Naive B cell (primary cell): ENCODE measurements around the gene ZNF467. TPM values are rescaled to one million over a fixed set of nuclear protein-coding genes. Genes with fewer than 3 reads are reported as not detected.
A peak's percentile ranks its signal among the peaks of the same experiment; 100 is the strongest.

Experiments
- ATAC-seq, 2 donors: fragments of 150-1000 bp; cut with Tn5 transposase; 2 replicates each; pipeline ENCODE4 v1.10.0; 2021; ENCODE audit warnings: low read depth in 2 of 2, mild to moderate bottlenecking in 2 of 2, moderate library complexity in 2 of 2
- DNase-seq: peaks from one replicate; pipeline ENCODE4 v3.0.0; 2022
- H3K27ac Mint-ChIP-seq, 6 donors: one replicate each; pipeline ENCODE4 v1.8.0; 2020 to 2022; ENCODE audit warnings: mild to moderate bottlenecking in 6 of 6, mixed read lengths in 6 of 6, moderate library complexity in 5 of 6, inconsistent platforms in 2 of 6
- H3K27me3 Mint-ChIP-seq, 3 donors: one replicate each; pipeline ENCODE4 v1.8.0; 2021 to 2022; ENCODE audit warnings: mixed read lengths in 3 of 3, mild to moderate bottlenecking in 1 of 3
- H3K36me3 Mint-ChIP-seq, 2 donors: one replicate each; pipeline ENCODE4 v1.8.0; 2020 to 2022; ENCODE audit warnings: mixed read lengths in 2 of 2, inconsistent platforms in 1 of 2, mild to moderate bottlenecking in 1 of 2
- H3K4me1 Mint-ChIP-seq, 3 donors: one replicate each; pipeline ENCODE4 v1.8.0; 2020 to 2022; ENCODE audit warnings: mixed read lengths in 3 of 3, inconsistent platforms in 1 of 3, mild to moderate bottlenecking in 1 of 3, moderate library complexity in 1 of 3
- H3K4me3 Mint-ChIP-seq, 8 donors: one replicate each; pipeline ENCODE4 v1.8.0; 2020 to 2022; ENCODE audit warnings: mild to moderate bottlenecking in 8 of 8, mixed read lengths in 8 of 8, moderate library complexity in 8 of 8, inconsistent platforms in 2 of 8
- H3K9me3 Mint-ChIP-seq, 7 donors: one replicate each; pipeline ENCODE4 v1.8.0; 2020 to 2022; ENCODE audit warnings: mixed read lengths in 7 of 7, mild to moderate bottlenecking in 5 of 7, inconsistent platforms in 2 of 7, moderate library complexity in 1 of 7
- polyA plus RNA-seq, 6 donors: library from polyadenylated mRNA; unstranded; fragments of 300-500 nt; fragmentation: Illumina TruSeq; gene quantifications; one replicate each; pipeline ENCODE4 v1.2.3, GENCODE V29; 2021; ENCODE audit warnings: low read depth in 6 of 6

ZNF467 gene, protein sequence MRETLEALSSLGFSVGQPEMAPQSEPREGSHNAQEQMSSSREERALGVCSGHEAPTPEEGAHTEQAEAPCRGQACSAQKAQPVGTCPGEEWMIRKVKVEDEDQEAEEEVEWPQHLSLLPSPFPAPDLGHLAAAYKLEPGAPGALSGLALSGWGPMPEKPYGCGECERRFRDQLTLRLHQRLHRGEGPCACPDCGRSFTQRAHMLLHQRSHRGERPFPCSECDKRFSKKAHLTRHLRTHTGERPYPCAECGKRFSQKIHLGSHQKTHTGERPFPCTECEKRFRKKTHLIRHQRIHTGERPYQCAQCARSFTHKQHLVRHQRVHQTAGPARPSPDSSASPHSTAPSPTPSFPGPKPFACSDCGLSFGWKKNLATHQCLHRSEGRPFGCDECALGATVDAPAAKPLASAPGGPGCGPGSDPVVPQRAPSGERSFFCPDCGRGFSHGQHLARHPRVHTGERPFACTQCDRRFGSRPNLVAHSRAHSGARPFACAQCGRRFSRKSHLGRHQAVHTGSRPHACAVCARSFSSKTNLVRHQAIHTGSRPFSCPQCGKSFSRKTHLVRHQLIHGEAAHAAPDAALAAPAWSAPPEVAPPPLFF
- 1 to 10 TPM in 1 of 6 donors, under 1 TPM in 3, not detected in 2; 0.15 to 1.2 (median 0.46) TPM for polyA plus RNA-seq

DNA sequence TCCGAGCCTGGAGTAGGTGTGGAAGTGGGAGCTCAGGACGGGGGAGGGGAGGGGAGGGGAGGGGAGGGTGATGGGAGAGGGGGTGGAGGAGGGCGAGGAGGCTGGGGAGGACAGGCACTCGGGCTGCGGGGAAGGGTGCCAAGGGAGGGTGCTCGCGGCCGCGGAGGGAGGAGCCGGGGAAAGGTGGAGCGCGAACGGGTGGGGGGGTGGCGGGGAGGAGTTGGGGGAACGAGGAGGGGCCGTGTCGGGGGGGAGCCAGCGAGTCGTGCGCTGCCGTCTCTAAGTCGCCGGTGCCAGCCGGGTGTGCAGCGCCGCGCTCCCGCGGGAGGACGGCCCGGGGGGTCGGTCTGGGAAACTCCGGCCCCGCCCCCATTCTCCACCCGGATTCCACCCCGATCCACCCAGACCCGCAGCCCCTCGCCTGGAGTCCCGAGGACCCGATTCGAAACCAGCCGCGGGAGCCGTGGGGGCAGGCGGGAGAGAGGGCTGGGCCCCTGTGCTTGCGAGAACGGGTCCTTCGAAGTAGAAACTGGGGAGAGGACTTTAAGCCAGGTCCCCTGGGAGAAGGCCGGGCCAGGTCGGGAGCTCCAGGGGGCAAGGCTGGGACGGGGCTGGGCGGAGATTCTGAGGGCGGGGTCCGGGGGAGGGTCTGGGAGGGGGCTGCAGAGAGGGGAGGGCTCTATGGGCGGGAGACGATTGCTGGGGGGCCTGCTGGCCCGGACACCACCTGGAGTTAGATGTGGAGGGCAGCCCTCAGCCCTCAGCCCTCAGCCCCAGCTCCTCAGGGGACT lies at the start of gene ZNF467:
Gene ZNF467 (minus strand): TSS at position 143 of the 791 bp plus-strand sequence. CDS start 2,556 bp downstream, outside the sequence.
- ATAC-seq (peak; percentile 13 to 15), DNase-seq (peak; percentile 13)
- Mint-ChIP-seq H3K36me3 (no peaks in the 10 kb centered on the region), H3K4me1 (peaks cover 11 to 21% (median 17%) of the 10 kb centered on the region in 3 donors), H3K27ac (no peak within 1 kb of the TSS), H3K27me3 (peaks cover 3 to 5% (median 3%) of the 10 kb centered on the region in 3 donors), H3K4me3 (peak within 1 kb of the TSS; percentile 81 to 91 (median 83)), H3K9me3 (no peaks in the 10 kb centered on the region)

DNA sequence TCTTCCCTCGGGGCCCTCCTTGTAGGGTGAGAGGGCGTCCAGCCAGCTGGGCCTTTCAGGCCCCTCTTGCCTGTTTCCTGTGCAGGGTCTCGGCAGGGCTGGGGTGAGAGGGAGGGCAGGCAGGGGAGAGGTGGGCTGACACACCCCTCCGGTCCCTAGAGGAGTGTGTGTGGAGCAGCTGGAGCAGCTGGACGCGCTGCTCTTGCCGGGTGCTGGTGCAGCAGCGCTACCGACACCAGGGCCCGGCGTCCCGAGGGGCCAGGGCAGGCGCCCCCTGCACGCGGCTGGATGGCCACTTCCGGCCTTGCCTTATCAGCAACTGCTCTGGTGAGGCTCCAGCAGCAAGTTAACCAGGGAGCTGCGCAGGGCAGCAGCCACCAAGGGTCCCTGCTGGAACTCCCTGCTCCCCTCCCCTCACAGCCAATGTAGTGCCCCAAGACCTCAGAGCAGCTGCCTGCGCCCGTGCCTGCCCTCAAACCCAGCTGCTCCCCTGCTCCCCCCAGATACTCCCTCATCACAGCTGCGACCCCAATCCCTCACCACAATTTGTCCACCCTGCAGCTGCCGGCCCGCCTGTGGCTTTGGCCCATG lies 49.1 kb upstream of the ZNF467 start:
- no peak for ATAC-seq
- H3K27ac Mint-ChIP-seq: no peak overlapping the region
- H3K36me3 Mint-ChIP-seq: no peaks in the 10 kb centered on the region
- H3K4me3 Mint-ChIP-seq: no peak overlapping the region
- peaks cover 0 to 19% (median 12%) of the 10 kb centered on the region in 3 donors for H3K27me3 Mint-ChIP-seq
- DNase-seq: no peak
- H3K9me3 Mint-ChIP-seq: no peaks in the 10 kb centered on the region
- peaks cover 0 to 4% (median 2%) of the 10 kb centered on the region in 3 donors for H3K4me1 Mint-ChIP-seq

DNA sequence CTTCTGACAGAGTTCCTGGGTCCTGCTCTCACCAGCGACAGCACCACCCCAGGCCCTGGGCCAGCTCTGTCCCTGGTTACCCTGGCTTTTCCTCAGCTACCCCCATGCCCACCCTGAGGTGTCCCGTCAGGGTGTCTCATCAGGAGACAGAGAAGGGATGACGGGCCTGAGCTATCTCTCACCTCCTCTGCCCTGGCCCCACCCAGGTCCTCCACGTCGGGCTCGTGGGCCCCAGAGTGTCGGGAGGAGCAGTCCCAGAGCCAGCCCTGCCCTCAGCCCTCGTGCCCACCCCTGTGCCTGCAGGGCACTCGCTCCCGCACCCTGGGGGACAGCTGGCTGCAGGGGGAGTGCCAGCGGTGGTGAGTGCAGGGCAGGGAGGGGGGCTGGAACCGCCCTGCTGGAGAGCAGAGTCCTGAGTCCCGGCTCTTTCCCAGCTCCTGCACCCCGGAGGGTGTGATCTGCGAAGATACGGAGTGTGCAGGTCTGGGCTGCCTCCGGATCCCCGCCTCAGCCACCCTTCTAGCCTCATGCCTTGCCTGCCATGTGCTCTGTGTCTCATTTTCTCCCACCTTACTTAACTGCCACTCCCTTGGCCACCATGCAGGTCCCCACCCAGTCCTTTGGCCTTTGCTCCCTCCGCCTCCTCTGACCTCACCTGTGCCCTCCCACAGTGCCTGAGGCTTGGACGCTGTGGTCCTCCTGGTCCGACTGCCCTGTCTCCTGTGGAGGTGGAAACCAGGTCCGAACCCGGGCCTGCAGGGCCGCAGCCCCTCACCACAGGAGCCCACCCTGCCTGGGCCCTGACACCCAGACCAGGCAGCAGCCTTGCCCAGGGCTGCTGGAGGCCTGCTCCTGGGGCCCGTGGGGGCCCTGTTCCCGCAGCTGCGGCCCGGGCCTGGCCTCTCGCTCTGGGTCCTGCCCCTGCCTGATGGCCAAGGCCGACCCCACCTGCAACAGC lies 48.1 kb upstream of the ZNF467 start:
- no peak for ATAC-seq
- Mint-ChIP-seq H3K27me3 (peaks cover 0 to 14% (median 12%) of the 10 kb centered on the region in 3 donors), H3K36me3 (no peaks in the 10 kb centered on the region), H3K4me1 (peaks cover 0 to 4% (median 2%) of the 10 kb centered on the region in 3 donors), H3K9me3 (no peaks in the 10 kb centered on the region), H3K27ac (no peak overlapping the region), H3K4me3 (no peak overlapping the region)
- DNase-seq: no peak

DNA sequence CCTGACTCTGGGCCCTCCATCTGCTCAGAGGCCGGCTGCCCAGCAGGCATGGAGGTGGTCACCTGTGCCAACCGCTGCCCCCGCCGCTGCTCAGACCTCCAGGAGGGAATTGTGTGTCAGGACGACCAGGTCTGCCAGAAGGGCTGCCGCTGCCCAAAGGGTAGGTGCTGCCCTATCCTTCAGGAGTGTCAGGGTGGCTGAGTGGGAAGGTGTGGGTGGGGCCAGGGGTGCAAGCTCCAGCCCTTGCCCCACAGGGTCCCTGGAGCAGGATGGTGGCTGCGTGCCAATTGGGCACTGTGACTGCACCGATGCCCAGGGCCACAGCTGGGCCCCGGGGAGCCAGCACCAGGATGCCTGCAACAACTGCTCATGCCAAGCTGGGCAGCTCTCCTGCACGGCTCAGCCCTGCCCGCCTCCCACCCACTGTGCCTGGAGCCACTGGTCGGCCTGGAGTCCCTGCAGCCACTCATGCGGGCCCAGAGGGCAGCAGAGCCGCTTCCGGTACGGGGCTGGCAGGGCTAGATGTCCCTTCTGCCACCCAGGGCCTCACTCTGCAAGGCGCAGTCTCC lies 47.3 kb upstream of the ZNF467 start:
- peaks cover 0 to 14% (median 12%) of the 10 kb centered on the region in 3 donors for H3K27me3 Mint-ChIP-seq
- no peaks in the 10 kb centered on the region for H3K36me3 Mint-ChIP-seq
- H3K9me3 Mint-ChIP-seq: no peaks in the 10 kb centered on the region
- no peak overlapping the region for H3K27ac Mint-ChIP-seq
- DNase-seq (no peak), ATAC-seq (no peak)
- peaks cover 0 to 4% (median 2%) of the 10 kb centered on the region in 3 donors for H3K4me1 Mint-ChIP-seq
- no peak overlapping the region for H3K4me3 Mint-ChIP-seq

DNA sequence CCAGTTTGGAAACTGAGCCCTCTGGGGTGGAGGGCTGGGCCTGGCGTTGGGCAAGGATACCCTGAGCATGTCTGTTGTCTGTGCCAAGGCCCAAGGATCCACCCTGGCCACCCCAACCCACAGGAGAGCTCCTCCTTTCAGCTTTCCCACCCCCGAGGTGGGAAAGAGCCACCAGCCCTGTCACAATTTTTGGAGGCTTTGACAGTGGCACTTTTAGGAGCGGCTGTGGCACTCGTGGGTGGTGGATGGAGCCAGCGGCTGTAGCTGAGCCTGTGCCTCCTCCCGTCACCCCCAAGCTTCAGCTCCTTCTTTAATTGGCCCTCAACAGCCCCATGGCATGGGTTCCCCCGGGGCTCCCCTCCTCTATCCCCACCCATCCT lies 46.6 kb upstream of the ZNF467 start:
- peaks cover 0 to 14% (median 12%) of the 10 kb centered on the region in 3 donors for H3K27me3 Mint-ChIP-seq
- H3K27ac Mint-ChIP-seq: no peak overlapping the region
- H3K4me3 Mint-ChIP-seq: no peak overlapping the region
- no peak for DNase-seq
- H3K4me1 Mint-ChIP-seq: peaks cover 0 to 4% (median 2%) of the 10 kb centered on the region in 3 donors
- no peaks in the 10 kb centered on the region for H3K9me3 Mint-ChIP-seq
- no peak for ATAC-seq
- H3K36me3 Mint-ChIP-seq: no peaks in the 10 kb centered on the region

DNA sequence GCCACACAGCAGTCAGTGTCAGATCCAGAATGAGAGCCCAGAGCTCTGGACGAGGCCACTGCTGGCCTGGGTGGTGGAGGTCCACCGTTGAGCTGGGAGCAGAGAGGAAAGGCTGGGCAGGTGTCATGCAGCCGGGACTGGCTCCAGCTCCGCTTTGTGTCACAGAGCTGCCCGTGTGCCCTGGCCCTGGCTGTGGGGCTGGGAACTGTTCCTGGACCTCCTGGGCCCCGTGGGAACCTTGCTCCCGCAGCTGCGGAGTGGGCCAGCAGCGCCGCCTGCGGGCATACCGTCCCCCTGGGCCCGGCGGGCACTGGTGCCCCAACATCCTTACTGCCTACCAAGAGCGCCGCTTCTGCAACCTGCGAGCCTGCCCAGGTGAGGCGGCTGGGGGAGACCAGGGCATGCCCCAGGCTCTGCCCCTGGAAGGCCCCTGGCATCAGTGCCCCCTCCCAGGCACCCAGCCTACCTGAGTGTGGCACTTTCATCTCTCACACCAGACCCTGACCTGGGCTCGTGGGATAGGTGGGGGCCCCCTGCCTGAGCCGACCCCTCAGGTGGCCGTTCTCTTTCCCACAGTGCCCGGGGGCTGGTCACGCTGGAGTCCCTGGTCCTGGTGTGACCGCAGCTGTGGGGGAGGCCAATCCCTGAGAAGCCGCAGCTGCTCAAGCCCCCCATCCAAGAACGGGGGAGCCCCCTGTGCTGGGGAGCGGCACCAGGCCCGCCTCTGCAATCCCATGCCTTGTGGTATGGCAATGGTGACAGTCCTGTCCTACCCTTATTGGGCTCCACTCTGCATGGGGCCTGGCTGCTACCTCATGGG lies 46.0 kb upstream of the ZNF467 start:
- H3K36me3 Mint-ChIP-seq: no peaks in the 10 kb centered on the region
- H3K4me3 Mint-ChIP-seq: no peak overlapping the region
- H3K4me1 Mint-ChIP-seq: peaks cover 0 to 4% (median 2%) of the 10 kb centered on the region in 3 donors
- no peak overlapping the region for H3K27ac Mint-ChIP-seq
- no peak for ATAC-seq
- no peak for DNase-seq
- H3K9me3 Mint-ChIP-seq: no peaks in the 10 kb centered on the region
- H3K27me3 Mint-ChIP-seq: peaks cover 0 to 14% (median 12%) of the 10 kb centered on the region in 3 donors

GRCh38 chr7:149818536-149818840 lies 45.1 kb upstream of the ZNF467 start:
- Mint-ChIP-seq H3K4me3 (no peak overlapping the region), H3K27ac (peak overlapping the region in 1 of 6 donors; percentile 74), H3K4me1 (peaks cover 0 to 3% (median 2%) of the 10 kb centered on the region in 3 donors), H3K36me3 (no peaks in the 10 kb centered on the region), H3K9me3 (no peaks in the 10 kb centered on the region), H3K27me3 (peaks cover 0 to 12% (median 11%) of the 10 kb centered on the region in 3 donors)
- ATAC-seq (no peak), DNase-seq (no peak)

DNA sequence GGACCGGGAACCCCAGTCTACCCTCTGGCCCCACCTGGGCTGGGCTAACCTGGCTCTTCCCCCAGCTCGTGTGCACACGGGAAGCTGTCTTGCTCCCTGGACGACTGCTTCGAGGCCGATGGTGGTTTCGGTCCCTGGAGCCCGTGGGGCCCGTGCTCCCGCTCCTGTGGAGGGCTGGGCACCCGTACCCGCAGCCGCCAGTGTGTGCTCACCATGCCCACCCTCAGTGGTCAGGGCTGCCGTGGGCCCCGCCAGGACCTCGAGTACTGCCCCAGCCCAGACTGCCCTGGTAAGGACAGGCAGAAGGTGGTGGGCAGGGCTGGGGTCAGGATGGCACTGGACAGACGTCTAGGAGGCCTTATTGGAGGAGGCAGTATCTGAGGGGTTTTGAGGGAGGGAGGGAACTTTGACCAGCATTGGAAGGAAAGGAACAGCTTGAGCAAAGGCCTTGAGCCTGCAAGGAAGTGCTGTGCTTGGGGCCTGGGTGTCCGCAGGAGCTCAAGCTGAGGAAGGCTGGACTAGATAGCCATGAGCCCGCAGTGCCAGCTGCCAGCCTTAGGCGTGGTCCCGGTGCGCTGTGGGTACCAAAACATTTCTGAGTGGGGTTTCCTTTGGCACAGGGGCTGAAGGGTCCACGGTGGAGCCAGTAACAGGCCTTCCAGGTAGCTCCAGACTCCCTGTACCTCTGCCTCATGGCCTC lies 44.6 kb upstream of the ZNF467 start:
- Mint-ChIP-seq H3K4me3 (no peak overlapping the region), H3K27me3 (peaks cover 0 to 9% (median 6%) of the 10 kb centered on the region in 3 donors), H3K9me3 (no peaks in the 10 kb centered on the region), H3K36me3 (no peaks in the 10 kb centered on the region), H3K27ac (peak overlapping the region in 1 of 6 donors; percentile 83), H3K4me1 (peaks cover 0 to 2% (median 0%) of the 10 kb centered on the region in 3 donors)
- ATAC-seq (no peak), DNase-seq (no peak)

- no peaks in the 10 kb centered on the region for H3K36me3 Mint-ChIP-seq
- H3K4me1 Mint-ChIP-seq: no peaks in the 10 kb centered on the region
- ATAC-seq: no peak
Measured at GRCh38 chr7:149817301-149817771, 43.9 kb upstream of the ZNF467 start.

DNA sequence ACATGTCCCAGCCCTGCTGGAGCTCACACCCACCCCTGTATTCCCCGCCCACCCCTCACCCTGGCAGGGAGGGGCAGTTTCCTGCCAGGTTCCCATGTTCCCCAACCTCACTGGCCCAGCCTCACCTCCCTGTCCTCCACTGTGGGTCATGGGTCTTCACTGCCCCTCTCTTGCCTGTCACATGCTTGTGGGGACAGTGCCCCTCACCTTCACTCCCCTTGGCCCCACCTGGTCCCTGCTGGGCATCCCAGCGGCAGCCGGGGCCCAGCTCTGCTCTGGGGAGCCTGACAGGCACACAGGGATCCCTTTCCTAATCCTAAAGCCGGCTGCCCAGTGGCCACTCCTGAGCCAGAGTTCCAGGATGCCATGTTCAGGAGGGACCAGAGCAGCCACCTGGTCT lies 43.4 kb upstream of the ZNF467 start:
- Mint-ChIP-seq H3K27ac (no peak overlapping the region), H3K9me3 (no peaks in the 10 kb centered on the region), H3K4me3 (no peak overlapping the region), H3K27me3 (peaks cover 0 to 3% (median 1%) of the 10 kb centered on the region in 3 donors), H3K4me1 (no peaks in the 10 kb centered on the region), H3K36me3 (no peaks in the 10 kb centered on the region)
- ATAC-seq (no peak), DNase-seq (no peak)

More at GRCh38 chr7:149817301-149817771, 43.9 kb upstream of the ZNF467 start:
- no peak overlapping the region for H3K4me3 Mint-ChIP-seq
- no peak overlapping the region for H3K27ac Mint-ChIP-seq
- H3K9me3 Mint-ChIP-seq: no peaks in the 10 kb centered on the region
- DNase-seq: no peak
- peaks cover 0 to 5% (median 5%) of the 10 kb centered on the region in 3 donors for H3K27me3 Mint-ChIP-seq

- Mint-ChIP-seq H3K4me3 (no peak overlapping the region), H3K27me3 (no peaks in the 10 kb centered on the region), H3K36me3 (no peaks in the 10 kb centered on the region), H3K27ac (no peak overlapping the region), H3K4me1 (no peaks in the 10 kb centered on the region), H3K9me3 (no peaks in the 10 kb centered on the region)
- DNase-seq (no peak), ATAC-seq (no peak)
Measured at GRCh38 chr7:149816267-149816751, 42.9 kb upstream of the ZNF467 start.
